SK-N-SH (cell line): Measurements from ENCODE around the gene CCDC177.

Experiments
- CHD2 ChIP-seq: fragments of 150-350 bp; IDR thresholded peaks from 2 replicates; pipeline ENCODE4 v1.6.1; 2018; ENCODE audit warnings: low read length; ENCODE audit not compliant: partially characterized antibody
- EP300 ChIP-seq, 2 experiments: IDR thresholded peaks; 2 replicates each; pipeline versions ENCODE4 v1.4.0 to v1.6.1; 2012; ENCODE audit warnings: borderline replicate concordance in 1 of 2, low read depth in 1 of 2, low read length in 1 of 2
- GATA2 ChIP-seq: sonication (generic); formaldehyde crosslinking; IDR thresholded peaks from 2 replicates; pipeline ENCODE4 v1.5.0; 2020; ENCODE audit warnings: mild to moderate bottlenecking, missing genetic modification reagents
- JUND ChIP-seq: IDR thresholded peaks from 2 replicates; pipeline ENCODE4 v1.4.0; 2012
- NFIC ChIP-seq: IDR thresholded peaks from 2 replicates; pipeline ENCODE4 v1.4.0; 2012; ENCODE audit warnings: borderline replicate concordance
- POLR2AphosphoS5 ChIP-seq: IDR thresholded peaks from 2 replicates; pipeline ENCODE4 v1.6.1; 2012; ENCODE audit warnings: low read depth, low read length
- RAD21 ChIP-seq: IDR thresholded peaks from 2 replicates; pipeline ENCODE4 v1.6.1; 2012; ENCODE audit warnings: mild to moderate bottlenecking, low read length
- RFX5 ChIP-seq: IDR thresholded peaks from 2 replicates; pipeline ENCODE4 v1.6.1; 2012; ENCODE audit warnings: mild to moderate bottlenecking, improper control_type of control experiment, low read length
- RXRA ChIP-seq: IDR thresholded peaks from 2 replicates; pipeline ENCODE4 v1.4.0; 2012; ENCODE audit warnings: low read depth, mild to moderate bottlenecking, borderline replicate concordance
- TAF1 ChIP-seq: IDR thresholded peaks from 2 replicates; pipeline ENCODE4 v1.6.1; 2012; ENCODE audit warnings: low read depth, mild to moderate bottlenecking, low read length, moderate library complexity, borderline replicate concordance
- TCF12 ChIP-seq: IDR thresholded peaks from 2 replicates; pipeline ENCODE4 v1.4.0; 2012
- TF ChIP-seq, protein P1 (sequence below): IDR thresholded peaks from 2 replicates; pipeline ENCODE4 v1.4.0; 2012; ENCODE audit warnings: low read depth
- TF ChIP-seq, protein P2 (sequence below): fragments of 150-350 bp; IDR thresholded peaks from 2 replicates; pipeline ENCODE4 v1.6.1; 2017; ENCODE audit warnings: antibody characterized with exemption, low read length, low read depth, borderline replicate concordance
- TF ChIP-seq, protein P3 (sequence below): fragments of 200-600 bp; sonication (generic); IDR thresholded peaks from 2 replicates; pipeline ENCODE4 v1.6.1; 2017; ENCODE audit warnings: antibody characterized with exemption, mild to moderate bottlenecking, moderate library complexity

DNA sequence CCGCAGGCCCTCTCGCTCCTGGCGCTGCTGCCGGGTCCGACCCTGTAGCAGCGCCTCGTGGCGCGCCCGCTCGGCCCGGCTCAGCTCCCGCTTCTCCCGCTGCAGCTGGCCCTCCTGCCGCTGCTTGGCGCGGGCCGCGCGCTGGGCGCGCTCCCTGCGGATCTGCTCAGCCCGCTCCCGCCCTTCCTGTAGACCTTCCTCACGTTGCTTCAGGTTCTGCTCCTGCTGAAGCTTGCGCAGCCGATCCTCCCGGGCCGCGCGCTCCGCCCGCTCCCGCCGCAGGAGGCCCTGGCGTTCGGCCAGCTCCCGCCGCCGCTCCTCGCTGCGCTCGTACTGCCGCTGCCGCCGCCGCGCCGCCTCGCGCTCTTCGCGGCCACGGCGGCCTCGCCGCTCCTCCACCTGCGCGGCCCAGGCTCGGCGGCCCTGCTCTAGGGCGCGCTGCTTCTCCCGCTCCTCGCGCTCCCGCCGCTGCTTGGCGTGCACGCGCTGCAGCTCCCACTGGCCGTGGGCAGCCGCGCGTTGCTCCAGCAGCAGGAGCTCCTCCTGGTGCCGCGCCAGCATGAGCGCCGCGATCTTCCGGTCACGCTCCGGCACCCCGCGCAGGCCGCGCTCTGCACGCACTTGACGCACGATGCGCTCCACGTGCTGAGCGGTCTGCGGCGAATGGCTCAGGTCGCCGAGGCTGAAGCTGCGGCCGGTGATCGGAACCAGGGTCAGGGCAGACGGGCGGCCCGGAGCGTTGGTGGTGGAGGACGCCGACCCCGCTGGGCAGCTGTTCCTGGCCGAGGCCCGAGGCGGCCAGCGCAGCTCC is 2.4 kb downstream of the CCDC177 start:
- TF ChIP-seq TCF12 (no peak), EP300 (IDR thresholded peaks at IDR 0.05; ENCODE audit: borderline replicate concordance in 1 of 2, low read depth in 1 of 2, low read length in 1 of 2) (no peak), NFIC (no peak), TAF1 (no peak), JUND (no peak), POLR2AphosphoS5 (no peak), CHD2 (no peak), RFX5 (no peak), GATA2 (no peak), RXRA (no peak), RAD21 (no peak)
- TF ChIP-seq, protein P1, sequence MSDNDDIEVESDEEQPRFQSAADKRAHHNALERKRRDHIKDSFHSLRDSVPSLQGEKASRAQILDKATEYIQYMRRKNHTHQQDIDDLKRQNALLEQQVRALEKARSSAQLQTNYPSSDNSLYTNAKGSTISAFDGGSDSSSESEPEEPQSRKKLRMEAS: no peak
- TF ChIP-seq, protein P2, sequence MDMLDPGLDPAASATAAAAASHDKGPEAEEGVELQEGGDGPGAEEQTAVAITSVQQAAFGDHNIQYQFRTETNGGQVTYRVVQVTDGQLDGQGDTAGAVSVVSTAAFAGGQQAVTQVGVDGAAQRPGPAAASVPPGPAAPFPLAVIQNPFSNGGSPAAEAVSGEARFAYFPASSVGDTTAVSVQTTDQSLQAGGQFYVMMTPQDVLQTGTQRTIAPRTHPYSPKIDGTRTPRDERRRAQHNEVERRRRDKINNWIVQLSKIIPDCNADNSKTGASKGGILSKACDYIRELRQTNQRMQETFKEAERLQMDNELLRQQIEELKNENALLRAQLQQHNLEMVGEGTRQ: no peak
- TF ChIP-seq, protein P3, sequence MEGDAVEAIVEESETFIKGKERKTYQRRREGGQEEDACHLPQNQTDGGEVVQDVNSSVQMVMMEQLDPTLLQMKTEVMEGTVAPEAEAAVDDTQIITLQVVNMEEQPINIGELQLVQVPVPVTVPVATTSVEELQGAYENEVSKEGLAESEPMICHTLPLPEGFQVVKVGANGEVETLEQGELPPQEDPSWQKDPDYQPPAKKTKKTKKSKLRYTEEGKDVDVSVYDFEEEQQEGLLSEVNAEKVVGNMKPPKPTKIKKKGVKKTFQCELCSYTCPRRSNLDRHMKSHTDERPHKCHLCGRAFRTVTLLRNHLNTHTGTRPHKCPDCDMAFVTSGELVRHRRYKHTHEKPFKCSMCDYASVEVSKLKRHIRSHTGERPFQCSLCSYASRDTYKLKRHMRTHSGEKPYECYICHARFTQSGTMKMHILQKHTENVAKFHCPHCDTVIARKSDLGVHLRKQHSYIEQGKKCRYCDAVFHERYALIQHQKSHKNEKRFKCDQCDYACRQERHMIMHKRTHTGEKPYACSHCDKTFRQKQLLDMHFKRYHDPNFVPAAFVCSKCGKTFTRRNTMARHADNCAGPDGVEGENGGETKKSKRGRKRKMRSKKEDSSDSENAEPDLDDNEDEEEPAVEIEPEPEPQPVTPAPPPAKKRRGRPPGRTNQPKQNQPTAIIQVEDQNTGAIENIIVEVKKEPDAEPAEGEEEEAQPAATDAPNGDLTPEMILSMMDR: no peak
